DMS 273 (cell line): ENCODE results near the gene PORCN.

Experiments
- DNase-seq: peaks from one replicate; lab custom pipeline; 2025; ENCODE audit not compliant: unreplicated experiment; lab: John Stamatoyannopoulos, UW

The PORCN gene

DNA sequence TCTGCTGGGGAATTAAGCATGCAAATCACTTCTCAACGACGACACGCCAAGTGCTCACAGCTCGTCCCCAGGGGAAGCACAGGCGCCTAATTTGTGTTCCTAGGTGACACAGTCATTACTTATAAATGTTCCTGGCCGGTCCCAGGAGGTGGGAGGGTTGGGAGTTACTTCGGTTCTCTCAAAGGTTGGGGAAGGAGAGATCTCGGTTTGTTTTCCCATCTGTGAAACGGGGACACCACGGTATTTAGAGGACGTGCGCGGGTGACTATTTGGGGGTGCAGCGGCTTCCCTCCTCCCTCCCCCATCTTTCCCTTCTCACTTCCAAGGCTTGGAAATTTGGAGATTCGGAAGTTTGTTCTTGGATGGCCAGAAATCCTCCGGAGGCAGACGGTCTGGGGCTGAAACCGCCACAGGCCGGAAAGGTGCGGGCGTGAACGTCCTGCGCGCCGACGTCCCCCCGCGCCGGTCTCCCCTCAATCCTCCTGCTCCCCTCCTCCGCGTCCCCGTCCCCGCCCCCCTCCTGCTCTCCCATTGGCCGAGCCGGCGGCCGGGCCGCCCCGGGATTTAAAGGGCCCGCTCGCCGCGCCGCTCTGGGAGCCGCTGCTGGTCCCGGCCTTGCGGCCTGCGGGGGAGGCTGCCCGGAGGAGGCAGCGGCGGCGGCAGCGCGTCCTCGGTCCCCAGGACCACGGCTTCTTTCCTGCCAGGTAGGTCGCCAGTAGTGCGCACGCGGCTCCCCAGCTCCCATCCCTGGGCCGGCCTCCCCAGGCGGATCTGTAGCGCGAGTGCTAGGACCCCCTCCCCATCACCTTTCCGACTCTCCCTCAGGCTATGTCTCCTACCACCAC, at the start of gene PORCN:
TSS of gene PORCN (plus strand) at position 593 of the 845 bp plus-strand sequence. CDS start 829 bp downstream, outside the sequence.
- peak; percentile 87 for DNase-seq

DNA sequence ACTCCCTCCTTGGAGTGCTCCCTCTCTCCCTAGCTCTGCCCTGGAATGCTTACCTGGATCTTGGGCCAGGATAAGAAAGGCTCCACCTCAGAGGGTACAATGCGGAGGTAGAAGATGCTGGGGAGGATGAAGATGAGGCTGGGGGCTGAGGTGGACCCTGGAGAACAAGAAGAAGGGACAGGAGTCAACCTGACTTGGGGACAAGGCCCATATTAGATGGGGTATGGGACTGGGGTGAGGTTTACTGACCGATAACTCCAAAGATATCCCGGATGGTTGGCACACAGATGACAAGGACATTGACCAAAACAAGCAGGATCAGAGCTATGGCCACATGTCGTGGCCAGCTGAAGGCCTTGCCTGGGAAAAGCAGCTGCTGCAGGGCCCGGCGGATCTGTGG, 49.3 kb upstream of the PORCN start:
- no peak for DNase-seq

DNA sequence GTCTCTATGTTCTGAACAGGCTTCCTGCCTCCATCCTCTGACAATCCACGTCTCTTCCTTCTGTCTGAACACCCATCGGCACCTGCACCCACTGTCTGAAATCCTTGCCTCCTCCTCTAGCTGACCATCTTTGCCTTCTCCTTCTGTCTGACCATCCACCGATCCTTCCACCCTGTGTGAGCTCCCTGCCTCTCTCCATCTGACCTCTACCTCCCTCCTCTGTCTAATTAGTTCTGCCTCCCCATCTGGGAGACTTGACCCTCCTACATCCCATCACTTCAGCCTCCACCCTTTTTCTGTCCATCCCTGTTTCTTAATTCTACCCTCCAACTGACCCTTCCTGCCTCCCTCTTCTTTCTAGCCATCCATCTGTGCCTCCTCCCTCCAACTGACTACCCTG, 48.8 kb upstream of the PORCN start:
- DNase-seq: no peak

DNA sequence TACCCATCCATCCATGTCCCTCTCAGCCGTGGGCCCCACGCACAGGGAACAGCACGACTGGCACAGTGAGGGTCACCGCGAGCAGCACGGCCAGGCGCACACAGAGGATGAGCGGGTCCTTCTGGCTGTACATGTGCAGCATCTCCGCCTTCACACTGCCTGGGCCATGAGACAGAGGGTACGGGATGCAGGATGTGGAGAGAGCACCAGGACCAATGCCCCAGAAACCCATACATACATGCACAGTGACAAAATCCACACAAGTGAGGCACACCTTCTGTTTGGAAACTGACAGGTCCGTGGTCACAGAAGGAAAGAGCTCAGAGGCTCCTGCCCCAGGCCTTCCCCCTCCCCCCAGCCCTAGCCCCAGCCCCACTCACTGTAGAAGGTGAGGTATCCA, 48.2 kb upstream of the PORCN start:
- no peak for DNase-seq

DNA sequence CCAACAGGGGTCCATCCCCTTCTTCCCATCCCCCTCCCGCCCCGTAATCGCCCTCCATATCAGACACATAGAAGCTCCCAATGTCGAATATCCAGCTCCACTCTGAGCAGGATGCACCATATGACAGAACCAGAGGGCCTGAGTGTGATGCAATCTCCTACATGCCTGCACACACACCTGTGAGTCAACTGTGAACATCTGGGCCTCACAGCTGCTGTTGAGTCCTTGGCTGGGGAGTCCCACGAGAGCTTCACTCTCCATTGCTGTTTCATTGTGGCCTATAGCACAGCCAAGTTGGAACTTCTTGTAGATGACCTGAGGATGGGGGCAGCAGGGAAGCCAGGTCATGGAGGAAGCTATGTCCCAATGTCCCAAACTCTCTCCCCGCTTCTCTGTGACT, 47.0 kb upstream of the PORCN start:
- DNase-seq: peak; percentile 47

DNA sequence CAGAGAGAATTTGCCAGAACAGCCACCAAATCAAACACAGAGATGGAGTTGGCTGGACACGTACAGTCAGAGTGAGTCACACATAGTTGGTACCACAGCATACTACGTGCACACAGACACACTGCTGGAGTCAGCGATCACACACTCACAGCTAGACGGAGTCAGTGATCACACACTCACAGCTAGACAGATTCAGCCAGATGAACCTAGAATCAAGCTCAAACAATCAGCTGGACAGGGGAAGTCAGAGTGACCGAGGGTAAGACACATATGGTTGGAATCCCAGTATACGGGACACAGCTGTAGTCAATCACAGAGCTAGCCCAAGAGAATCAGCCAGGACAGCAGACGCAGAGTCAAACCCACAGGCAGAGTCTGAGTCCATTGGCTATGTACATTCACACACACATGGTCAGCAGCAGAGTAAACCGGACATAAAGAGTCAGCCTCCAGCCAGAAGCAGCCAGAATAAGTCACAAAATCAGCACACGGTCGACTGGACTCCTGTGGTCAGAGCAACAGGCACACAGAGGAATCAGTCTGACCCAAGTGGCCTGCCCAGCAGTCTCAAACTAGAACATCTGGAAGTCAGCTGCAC, 43.4 kb upstream of the PORCN start:
- no peak for DNase-seq

DNA sequence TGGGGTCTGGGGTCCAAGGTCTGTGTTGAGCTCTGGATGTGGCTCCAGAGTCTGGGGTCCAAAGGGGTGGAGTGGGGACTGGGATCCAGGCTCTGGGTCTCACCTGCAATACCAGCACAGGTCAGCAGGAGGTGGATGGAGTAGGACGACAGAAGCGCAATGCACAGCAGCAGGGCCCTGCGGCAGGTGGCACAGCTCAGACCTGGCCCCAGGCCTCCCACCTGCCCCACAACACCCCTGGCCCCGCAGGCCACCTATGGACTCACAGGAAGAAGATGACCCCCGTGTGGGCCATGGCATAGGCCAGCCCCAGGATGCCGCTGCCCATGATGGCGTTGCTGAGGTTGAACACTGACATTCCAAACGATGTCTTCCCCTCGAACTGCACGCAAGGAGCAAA, 42.1 kb upstream of the PORCN start:
- peak; percentile 51 for DNase-seq

DNA sequence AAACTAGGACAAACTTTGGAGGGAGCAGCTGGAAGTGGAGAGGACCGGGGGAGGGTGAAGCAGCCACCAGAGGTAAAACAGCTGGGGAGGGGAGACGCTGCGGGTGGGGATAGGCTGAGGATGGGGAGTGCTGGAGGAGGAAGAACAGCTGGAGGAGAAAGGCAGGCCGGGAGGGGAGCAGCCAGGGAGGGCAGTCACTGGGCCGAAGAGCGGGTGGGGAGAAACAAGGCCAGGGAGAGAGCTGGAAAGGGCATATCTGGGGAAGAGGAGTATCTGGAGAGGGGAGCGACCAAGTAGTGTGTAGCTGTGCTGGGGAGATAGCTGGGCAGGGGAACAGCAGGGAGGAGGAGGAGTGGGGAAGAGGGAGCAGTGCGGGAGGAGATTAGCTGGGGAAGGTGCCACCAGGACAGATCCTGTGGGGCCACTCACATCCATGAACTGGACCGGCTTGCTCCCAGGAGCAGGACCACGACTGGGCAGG, 41.5 kb upstream of the PORCN start:
- peak; percentile 60 for DNase-seq

DNA sequence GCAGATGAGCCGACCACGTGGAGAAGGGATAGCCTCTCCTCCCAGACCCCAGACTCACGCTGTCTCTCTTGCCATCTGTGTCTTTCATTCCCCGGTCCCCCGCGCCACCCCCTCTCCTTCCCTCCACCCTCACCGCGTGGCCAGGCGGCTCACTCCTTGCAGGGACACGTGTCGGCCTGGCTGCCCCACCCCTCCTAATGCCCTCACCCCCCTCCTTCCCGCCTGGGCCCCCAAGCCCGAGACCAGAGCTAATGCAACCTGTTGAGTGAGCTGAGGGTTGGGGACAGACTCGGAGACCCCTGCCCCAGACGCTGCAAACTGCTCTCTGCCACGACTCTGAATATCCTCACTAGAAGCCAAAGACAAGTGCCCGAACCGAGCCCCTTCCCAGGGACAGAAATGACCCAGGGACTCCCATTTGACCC, 40.5 kb upstream of the PORCN start:
- DNase-seq: peak; percentile 84

DNA sequence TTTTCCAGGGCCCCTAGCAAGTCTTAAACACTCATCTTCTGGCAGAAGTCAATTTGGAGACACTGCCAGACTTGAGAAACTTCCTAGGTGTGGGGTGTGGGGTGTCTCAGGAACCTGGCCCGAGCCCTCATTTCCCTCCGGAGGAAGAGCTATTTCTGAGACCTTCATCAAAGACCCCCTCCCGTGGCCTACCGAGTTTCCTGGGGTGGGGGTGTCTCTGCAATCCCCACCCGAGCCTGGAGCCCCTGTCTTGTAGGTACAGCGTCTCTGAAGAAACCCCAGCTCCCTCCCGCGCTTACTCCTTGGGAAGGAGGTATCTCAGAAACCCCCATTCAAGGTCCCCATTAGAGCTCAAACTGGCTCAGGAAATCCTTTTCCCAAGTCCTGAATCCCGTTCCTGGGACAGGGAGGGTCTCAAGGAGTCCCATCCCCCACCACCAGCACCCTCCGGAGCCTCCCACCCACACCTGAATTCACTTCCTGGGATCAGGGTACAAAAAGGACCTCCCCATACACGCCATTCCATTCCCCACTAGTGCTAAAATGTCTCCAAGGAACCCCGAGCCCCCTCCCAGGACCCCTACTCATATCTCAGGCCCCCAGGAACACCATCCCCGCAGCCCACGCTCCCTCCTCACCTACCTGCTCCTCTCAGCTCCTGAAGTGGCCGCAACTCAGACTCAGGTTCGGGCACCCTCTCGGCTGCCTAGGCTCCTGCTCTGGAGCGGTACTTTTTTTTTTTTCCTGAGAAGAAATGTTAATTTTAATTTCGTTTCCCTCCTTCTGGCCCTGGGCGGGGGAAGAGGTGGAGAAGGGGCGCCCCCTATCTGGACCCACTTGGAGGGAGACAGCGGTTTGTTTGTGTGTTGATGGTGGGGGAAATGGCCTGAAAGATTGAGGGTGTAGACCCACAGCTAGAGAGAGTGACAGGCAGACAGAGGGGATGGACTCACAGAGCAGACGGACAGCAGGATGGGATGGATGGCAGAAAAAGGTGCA, 39.8 kb upstream of the PORCN start:
- peak; percentile 85 for DNase-seq

DNA sequence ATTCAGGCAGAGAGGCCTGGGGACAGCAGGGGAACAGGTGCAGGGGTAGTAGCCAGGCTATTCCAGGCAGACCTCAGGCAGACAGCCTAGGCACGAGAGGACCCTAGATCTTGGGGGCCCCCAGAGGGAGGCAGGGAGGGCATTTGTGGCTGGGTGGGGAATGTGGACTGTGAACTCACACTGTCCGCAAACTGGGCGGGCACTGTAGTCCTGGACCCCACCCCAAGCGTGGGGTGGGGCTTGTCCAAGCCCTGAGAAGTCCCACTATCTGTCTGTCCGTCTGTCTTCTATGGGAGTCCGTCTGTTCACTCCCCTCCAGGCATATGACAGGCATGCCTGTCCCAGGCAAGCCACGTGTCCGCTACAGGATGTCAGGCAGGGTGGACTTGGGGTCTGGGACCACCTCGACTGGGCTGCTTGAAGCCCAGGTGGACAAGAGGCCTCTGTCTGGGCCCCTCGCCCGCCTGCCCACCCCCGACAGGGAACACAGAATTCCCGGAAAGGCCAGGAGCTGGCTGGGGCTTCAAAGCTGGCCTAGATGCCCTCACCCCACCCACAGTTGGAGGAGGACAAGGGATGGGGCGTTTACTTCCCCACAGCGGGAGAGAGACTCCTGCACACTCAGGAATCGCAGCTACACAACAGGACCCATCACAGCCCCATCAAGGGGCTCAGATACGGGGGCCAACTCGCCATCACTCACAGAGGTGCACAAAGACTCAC, 38.5 kb upstream of the PORCN start, which contains the start of gene SLC38A5:
TSS of gene SLC38A5 (minus strand) at position 151 of the 723 bp plus-strand sequence. CDS start 2,336 bp downstream, outside the sequence.
- DNase-seq: no peak

DNA sequence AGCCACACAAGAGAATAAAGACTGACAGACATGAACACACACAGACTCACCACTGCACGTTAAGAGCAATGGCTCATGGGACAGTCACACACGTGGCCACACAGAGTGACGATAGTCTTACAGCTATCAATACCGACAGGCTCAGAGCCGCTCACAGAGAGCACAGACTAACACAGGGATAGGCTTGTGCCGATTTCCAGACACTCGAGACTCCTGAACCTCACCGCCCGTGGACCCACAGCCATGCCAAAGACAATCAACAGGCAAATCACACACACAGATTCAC, 38.0 kb upstream of the PORCN start:
- DNase-seq: no peak

DNA sequence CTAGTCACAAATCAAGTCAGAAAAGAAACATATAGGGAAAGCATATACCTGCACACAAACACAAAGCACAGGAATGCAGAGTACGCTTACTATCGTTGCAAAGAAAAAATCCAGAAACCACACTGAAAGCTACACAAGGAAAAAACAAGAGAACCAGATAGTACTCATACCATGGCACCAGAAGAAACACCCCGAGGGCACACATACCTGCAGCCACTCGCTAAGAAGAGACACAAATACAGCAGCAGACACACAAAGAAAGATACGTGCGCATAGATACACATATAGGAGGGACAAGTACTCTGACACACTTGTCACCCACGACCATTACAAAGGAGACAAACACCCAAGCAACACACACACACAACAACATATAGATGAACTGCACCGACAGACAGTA, 37.3 kb upstream of the PORCN start:
- DNase-seq: no peak

DNA sequence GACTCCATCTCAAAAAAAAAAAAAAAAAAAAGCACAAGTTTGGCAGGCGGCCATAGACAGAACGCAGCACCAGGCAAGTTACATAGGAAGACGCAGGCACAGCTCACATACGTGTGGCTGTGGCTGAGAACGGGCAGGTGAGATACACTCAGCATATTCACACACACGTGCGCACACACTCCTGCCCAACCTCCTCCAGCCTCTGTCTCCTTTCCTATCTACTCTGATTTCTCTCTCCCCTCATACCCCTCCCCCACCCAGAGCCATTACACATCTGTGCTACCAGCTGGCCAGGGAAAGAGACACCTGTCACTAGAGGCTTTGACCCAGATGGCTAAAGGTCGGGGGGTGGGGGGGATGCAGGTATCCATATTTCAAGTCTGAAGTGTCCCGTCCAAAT, 36.6 kb upstream of the PORCN start:
- peak; percentile 88 for DNase-seq

DNA sequence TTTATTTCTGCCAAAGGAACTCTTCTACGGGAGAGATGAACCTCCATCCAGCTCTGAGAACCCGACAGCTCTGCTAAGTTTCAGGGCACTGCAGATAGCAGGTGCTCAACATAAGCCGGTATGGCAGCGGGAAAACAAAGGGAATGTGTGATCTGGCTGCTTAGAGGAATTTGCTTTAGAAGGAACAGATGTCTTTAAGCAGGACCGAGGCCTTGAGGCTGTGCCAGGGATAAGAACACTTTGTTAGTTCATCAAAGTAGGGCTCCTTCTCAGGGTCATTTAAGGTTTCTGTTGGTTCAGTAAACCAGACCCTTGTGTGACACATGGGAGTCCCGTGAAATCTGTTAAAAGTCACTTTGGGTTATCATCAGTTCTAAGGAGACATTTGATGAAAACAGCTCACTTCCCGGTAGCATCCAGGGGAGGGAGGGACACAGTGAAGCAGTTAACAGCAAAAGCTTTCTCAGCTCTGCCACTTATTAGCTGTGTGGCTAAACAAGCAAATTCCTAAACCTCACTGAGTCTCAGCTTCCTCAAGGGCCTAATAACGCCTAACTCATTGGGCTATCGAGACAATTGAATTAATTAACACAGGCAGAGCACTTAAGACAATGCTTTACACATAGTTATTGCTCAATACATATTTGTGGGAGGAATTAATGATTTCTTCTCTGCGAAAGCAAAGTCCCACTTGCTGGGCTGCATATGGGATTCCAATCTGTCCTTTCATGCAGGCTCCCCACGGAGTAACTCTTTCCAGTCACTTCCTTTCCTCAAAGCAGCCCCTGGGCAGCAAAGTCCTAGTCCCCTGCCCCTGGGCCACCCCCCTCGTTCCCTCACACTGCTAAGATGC, 35.7 kb upstream of the PORCN start:
- DNase-seq: peak; percentile 91

DNA sequence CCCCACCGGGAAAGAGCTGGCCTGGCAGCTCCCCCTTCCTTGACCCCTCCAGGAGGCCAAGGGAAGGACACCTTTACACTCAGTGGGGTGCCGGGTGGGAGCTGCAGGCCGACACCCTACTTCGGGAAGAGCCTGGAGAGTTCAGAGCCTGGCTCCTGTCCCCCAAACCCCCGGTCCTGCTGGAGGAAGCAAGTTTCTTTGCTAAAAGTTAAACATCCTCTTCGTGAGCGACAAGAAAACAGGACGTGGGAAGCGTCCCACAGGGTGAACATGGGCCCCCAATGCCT, 35.1 kb upstream of the PORCN start:
- DNase-seq: no peak

DNA sequence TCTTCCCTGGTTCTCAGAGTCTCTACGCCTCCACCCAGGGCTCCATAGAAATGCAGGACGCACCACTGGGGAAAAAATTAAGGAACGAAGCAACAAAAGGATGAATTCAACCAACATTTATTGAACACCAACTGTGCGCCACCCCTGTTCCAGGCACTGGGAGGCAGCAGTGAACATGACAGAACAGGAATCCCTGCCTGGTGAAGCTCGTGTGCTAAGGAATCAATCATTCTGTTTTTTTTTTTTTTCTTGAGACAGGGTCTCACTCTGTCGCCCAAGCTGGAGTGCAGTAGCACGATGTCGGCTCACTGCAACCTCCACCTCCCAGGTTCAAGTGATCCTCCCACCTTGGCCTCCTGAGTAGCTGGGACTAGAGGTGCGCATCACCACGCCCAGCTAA, 34.7 kb upstream of the PORCN start:
- DNase-seq: peak; percentile 43

DNA sequence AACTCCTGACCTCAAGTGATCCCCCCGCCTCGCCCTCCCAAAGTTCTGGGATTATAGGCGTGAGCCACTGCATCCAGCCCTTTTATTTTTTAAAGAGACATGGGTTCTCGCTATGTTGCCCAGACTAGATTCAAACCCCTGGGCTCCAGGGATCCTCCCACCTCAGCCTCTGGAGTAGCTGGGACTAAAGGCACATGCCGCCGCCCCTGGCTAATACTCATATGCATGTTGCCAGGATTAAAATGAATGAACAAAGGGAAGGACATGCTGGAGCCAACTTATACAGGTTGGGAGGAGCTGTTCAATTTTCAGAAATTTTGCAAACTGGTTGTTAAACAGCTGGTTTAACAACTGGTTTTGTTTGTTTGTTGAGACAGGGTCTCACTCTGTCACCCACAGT, 34.2 kb upstream of the PORCN start:
- no peak for DNase-seq

DNA sequence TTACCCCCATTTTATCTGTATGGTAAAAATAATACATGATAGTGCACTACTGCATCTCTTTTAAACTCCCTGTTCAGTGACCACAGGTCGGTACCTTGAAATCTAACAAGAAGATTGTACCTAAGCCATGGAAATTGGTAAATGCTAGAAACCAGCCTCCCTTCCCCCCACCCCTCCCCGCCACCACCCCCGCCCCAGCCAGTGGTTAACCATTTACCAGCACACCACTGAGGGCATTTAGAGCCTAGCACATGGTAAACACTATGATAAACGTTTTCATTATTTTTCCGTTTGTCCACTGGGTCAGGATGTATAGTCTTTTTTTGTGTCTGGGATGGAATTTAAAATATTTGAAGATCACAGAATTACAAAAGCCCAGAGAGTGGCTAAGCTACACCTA, 33.5 kb upstream of the PORCN start:
- DNase-seq: no peak
